BJ (cell line): ENCODE measurements around the gene RFX3. TPM values are rescaled to one million over a fixed set of nuclear protein-coding genes. Genes with fewer than 3 reads are reported as not detected.

Source experiments
- CTCF ChIA-PET: fragments of 350-600 bp; formaldehyde crosslinking; extraction: SDS; loops from one replicate; lab custom pipeline; 2021; ENCODE audit warnings: antibody characterized with exemption, inconsistent platforms; lab: Yijun Ruan, JAX
- POLR2A ChIA-PET: fragments of 300-600 bp; sonication (Branson Sonifier 250); formaldehyde crosslinking; extraction: SDS; loops from one replicate; lab custom pipeline; 2021; ENCODE audit warnings: antibody characterized with exemption; lab: Charles Lee
- DNase-seq: peaks from one replicate; pipeline ENCODE4 v3.0.0-alpha.2; 2011; ENCODE audit warnings: low read depth
- H3K27me3 ChIP-seq: 2 replicates; pipeline ENCODE4 v1.6.0; 2011; ENCODE audit warnings: low read length; ENCODE audit not compliant: control insufficient read depth, insufficient read depth
- H3K36me3 ChIP-seq: 2 replicates; pipeline ENCODE4 v1.5.1; 2011; ENCODE audit warnings: low read length; ENCODE audit not compliant: control insufficient read depth, insufficient read depth
- H3K4me3 ChIP-seq: 2 replicates; pipeline ENCODE4 v1.5.1; 2011; ENCODE audit warnings: low read depth, mild to moderate bottlenecking, control low read depth, low read length
- CTCF ChIP-seq: IDR thresholded peaks from 2 replicates; pipeline ENCODE4 v1.5.1; 2011; ENCODE audit warnings: low read depth, mild to moderate bottlenecking, control low read depth, inconsistent platforms, low read length, moderate library complexity; ENCODE audit not compliant: insufficient read depth
- polyA plus RNA-seq: library from polyadenylated mRNA; depleted of rRNA; stranded (reverse); fragments of >200 nt; gene quantifications from 2 replicates; pipeline ENCODE4 v1.2.3, GENCODE V29; 2011

Gene RFX3
- polyA plus RNA-seq, 1 experiment: 2.2 TPM

- Histone ChIP-seq H3K36me3 (no peaks in the 10 kb centered on the region), H3K27me3 (no peaks in the 10 kb centered on the region), H3K4me3 (no peak overlapping the region)
- no peak for DNase-seq
- ChIA-PET CTCF (interaction anchor here (1.0 to 1.1 kb wide), 2 partner anchors 38 to 196 kb away, joined by 3 to 5 read pairs; no protein-coding TSS in a partner anchor), POLR2A (no interaction called here)
- no peak for TF ChIP-seq CTCF
Measured at GRCh38 chr9:3244963-3245653, 280.7 kb downstream of the RFX3 start.

GRCh38 chr9:3243683-3244082 lies 282.1 kb downstream of the RFX3 start:
- Histone ChIP-seq H3K36me3 (no peaks in the 10 kb centered on the region), H3K27me3 (no peaks in the 10 kb centered on the region), H3K4me3 (no peak overlapping the region)
- ChIA-PET CTCF (no interaction called here), POLR2A (no interaction called here)
- no peak for TF ChIP-seq CTCF
- DNase-seq: no peak

DNA sequence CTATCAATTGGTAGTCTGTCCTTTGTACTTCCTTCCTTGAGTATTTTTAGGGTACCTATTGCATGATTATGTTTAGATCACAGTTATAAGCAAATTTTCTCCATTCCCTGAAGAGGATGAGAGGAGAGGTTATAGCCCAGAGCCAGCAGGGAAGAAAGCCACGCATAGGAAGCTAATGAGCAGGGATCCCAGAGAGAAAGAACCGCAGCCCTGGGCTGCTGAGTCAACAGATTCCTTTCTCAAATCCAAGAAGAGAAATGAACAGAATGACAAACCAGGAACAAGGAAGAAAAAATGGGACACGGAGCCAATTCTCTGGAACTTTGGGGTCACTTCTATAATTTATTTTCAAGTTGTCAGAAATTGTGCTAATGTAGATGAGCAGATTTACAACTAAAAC lies 284.5 kb downstream of the RFX3 start:
- H3K4me3 ChIP-seq: no peak overlapping the region
- POLR2A ChIA-PET: no interaction called here
- no peaks in the 10 kb centered on the region for H3K27me3 ChIP-seq
- no peak for DNase-seq
- no peak for TF ChIP-seq CTCF
- CTCF ChIA-PET: interaction anchor here (0.6 to 2.5 kb wide), 24 partner anchors 9 to 1134 kb away, joined by 3 to 33 read pairs (median 4); no protein-coding TSS in a partner anchor
- no peaks in the 10 kb centered on the region for H3K36me3 ChIP-seq

GRCh38 chr9:3240656-3241268 lies 285.0 kb downstream of the RFX3 start:
- peak; percentile 3 for DNase-seq
- Histone ChIP-seq H3K27me3 (no peaks in the 10 kb centered on the region), H3K4me3 (no peak overlapping the region), H3K36me3 (no peaks in the 10 kb centered on the region)
- peak; percentile 83 for TF ChIP-seq CTCF
- POLR2A ChIA-PET: no interaction called here
- CTCF ChIA-PET: interaction anchor here (0.6 to 2.5 kb wide), 24 partner anchors 8 to 1134 kb away, joined by 3 to 33 read pairs (median 4); no protein-coding TSS in a partner anchor

- DNase-seq: no peak
- ChIA-PET CTCF (interaction anchor here (0.6 to 2.7 kb wide), 4 partner anchors 19 to 219 kb away, joined by 3 to 19 read pairs (median 3); no protein-coding TSS in a partner anchor), POLR2A (no interaction called here)
- H3K36me3 ChIP-seq: no peaks in the 10 kb centered on the region
- no peaks in the 10 kb centered on the region for H3K27me3 ChIP-seq
- TF ChIP-seq CTCF: no peak
- no peak overlapping the region for H3K4me3 ChIP-seq
Measured at GRCh38 chr9:3239240-3239639, 286.6 kb downstream of the RFX3 start.
